Epithelial cell of proximal tubule (primary cell): Measurements from ENCODE around the gene GGNBP2. TPM values are rescaled to one million over a fixed set of nuclear protein-coding genes. Genes with fewer than 3 reads are reported as not detected.

Experiments
- DNase-seq: peaks from one replicate; pipeline ENCODE4 v3.0.0-alpha.2; 2011; ENCODE audit warnings: low read depth
- H3K4me3 ChIP-seq: 2 replicates; pipeline ENCODE4 v1.5.1; 2011; ENCODE audit warnings: low read depth, mild to moderate bottlenecking, low read length
- total RNA-seq: library from RNA; depleted of rRNA; stranded (reverse); fragments of >200 nt; gene quantifications from 2 replicates; pipeline ENCODE4 v1.2.3, GENCODE V29; 2015
- TF ChIP-seq, protein P1 (sequence below): conservative IDR thresholded peaks from 2 replicates; pipeline ENCODE4 v1.5.1; 2012; ENCODE audit warnings: low read depth, mild to moderate bottlenecking, low read length

GGNBP2 gene
- total RNA-seq, 1 donor from 2014 or later, result 32.6 TPM

DNA sequence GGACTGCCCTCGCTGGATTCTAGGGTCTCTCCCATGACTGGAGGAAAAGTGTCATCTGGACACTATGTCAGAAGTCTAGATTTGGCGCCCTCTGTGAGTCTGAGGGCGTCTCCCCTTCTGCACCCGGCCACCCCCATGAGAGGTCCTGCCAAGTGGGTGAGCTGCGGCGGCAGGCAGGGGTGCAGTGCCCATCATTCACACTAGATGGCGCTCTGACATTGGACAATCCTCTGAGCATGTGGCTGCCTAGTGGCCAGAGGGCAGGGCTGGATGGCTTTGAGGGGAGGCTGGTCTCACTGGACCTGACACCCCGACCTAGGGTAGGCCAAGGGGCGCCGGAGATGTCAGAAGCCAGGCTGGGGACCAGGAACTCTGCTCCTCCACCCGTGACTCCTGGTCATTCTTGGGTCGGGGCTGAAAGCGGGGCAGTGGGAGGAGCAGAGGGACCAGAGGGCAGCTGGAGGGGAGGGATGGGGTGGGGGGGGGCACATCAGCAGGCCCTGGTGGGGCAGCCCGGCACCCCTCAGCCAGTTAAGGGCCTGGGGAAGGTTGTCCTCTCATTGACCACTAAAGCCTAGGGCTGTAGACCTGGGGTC is 84.6 kb downstream of the GGNBP2 start:
- TF ChIP-seq, protein P1, sequence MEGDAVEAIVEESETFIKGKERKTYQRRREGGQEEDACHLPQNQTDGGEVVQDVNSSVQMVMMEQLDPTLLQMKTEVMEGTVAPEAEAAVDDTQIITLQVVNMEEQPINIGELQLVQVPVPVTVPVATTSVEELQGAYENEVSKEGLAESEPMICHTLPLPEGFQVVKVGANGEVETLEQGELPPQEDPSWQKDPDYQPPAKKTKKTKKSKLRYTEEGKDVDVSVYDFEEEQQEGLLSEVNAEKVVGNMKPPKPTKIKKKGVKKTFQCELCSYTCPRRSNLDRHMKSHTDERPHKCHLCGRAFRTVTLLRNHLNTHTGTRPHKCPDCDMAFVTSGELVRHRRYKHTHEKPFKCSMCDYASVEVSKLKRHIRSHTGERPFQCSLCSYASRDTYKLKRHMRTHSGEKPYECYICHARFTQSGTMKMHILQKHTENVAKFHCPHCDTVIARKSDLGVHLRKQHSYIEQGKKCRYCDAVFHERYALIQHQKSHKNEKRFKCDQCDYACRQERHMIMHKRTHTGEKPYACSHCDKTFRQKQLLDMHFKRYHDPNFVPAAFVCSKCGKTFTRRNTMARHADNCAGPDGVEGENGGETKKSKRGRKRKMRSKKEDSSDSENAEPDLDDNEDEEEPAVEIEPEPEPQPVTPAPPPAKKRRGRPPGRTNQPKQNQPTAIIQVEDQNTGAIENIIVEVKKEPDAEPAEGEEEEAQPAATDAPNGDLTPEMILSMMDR, result peak; percentile 96
- no peak overlapping the region for H3K4me3 ChIP-seq
- DNase-seq, result no peak

DNA sequence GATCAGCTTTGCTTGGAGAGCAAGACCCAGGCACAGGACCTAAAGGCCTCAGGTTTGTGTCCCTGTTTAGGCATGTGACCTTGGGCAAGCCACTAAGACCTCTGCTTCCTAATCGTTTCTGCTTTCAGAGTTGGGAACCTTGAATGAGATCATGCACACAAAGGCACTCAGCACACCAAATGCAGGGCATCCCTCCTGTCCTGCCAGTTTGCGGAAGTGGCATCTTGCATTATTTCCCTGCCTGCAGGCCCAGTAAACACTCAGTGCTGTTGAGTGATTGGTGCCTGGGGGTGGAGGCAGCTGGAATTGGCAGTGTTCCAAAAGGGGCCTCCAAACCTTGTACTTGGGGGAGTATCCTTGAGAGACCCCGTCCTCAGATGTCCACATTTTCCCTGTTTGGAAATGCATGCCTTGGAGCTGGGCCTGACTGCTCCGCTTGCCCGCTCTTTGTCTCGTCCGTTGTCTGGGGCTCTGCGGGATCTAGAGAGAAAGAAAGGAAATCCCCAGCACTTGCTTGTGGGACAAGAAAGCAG is 85.3 kb downstream of the GGNBP2 start:
- TF ChIP-seq, protein P1, result no peak
- H3K4me3 ChIP-seq, result no peak overlapping the region
- no peak for DNase-seq

DNA sequence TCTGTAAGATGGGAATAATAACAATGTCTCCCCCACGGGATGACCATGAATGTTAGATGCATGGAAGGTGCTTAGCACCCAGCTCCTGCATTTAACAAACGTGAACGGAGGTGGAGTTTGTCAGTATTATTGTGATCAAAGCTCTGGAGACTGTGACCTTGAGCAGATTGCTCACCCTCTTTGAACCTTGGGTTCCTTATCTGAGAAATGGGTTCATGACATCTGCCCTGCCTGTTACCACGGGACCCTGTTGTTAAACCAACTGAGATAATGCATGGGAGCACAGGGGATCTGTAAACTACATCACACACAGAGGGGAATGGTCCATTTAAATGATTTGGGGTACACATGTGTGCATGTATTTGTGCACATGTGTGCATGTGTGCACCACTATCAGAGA is 86.3 kb downstream of the GGNBP2 start:
- TF ChIP-seq, protein P1, result no peak
- H3K4me3 ChIP-seq, result no peak overlapping the region

DNA sequence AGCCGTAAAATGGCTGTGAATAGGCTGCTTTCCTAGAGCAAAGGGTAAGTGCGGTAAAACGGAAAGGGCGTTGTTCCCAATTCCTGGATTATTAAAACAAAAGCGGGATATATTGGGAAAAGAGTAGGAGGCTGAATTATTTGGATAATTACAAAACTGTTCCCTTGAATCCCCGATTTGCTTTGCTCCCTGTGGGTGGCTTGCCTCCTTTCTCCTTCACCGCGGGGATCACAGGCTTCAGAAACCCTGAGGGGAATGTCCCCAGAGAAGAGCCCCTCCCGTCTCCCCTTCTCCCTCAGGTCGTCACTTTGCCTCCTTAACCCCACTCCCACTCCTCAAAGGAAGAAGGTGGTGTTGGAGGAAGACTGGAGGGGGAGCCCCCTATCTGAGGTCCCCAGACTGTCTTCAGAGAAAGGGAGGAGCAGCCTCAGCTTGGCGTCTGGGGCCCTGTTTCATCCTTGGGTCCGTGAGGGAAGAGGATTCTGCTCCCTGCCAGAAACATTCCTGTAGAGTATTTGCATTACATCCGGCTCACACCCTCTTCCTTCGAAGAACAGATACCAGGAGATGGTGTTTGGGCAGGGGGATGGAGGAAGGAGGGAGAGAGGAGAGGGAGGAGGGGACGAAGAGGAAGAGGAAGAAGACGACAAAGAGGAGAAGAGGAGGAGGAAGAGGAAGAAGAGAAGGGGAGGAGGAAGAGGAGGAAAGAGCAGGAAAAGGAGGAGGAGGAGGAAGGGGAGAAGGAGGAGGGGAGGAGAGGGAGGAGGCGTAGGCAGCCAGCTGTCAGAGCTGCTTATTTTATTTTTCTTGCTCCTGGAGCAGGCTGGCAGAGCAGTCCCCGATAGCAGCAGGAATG is 88.4 kb downstream of the GGNBP2 start:
- TF ChIP-seq, protein P1, result no peak

More for the DNA sequence above, 86.3 kb downstream of the GGNBP2 start:
- no peak for DNase-seq

More for the DNA sequence above, 88.4 kb downstream of the GGNBP2 start:
- no peak overlapping the region for H3K4me3 ChIP-seq
- DNase-seq, result no peak

Other genes with a start within 250 kb of the GGNBP2 start
- gene TBC1D3G, start 221.0 kb upstream of the GGNBP2 start, total RNA-seq, result not detected in 2 replicates
- gene TBC1D3H, start 156.5 kb upstream of the GGNBP2 start, total RNA-seq, result not detected in 2 replicates
- 56.0 and 58.8 TPM in 2 replicates for gene ZNHIT3, start 58.2 kb upstream of the GGNBP2 start, total RNA-seq
- gene MYO19, start 10.1 kb upstream of the GGNBP2 start, total RNA-seq, result 93.3 and 107 TPM in 2 replicates
- gene PIGW, start 9.9 kb upstream of the GGNBP2 start, total RNA-seq, result 6.9 and 12.0 TPM in 2 replicates
- gene DHRS11, start 47.0 kb downstream of the GGNBP2 start, total RNA-seq, result 13.2 and 14.8 TPM in 2 replicates
- 9.1 and 13.7 TPM in 2 replicates for gene MRM1, start 56.7 kb downstream of the GGNBP2 start, total RNA-seq